ENCODE measurements around the gene KIAA0825. TPM values are rescaled to one million over a fixed set of nuclear protein-coding genes. Genes with fewer than 3 reads are reported as not detected.
"Not testable (repeated sequence)": the region's sequence is repeated elsewhere in the genome, so short reads cannot be mapped to it uniquely, and the experiment has no call there.

The KIAA0825 gene
- polyA plus RNA-seq, 4 donors = 4.1 to 5.9 (median 5.3) TPM

DNA sequence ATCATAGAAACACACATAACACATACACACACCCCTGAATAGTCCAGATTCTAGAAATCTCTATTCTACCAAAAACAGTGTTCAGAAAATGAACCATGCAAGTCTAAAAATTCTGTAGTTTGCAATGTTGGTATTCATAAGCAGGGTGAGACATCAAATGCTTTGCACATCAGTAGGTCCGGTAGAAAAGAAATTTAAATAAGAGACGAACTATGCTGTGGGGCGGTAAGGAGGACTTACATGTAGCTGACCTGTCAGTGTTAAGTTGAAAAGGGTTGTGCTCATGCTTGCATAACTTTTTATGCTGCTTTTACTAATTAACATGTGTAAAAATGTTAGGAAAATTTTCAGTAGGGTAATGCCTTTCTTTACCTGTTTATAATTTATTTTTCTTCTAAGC is 409.1 kb downstream of the KIAA0825 start:
- no peak for DNase-seq (ENCODE audit: low read depth in 4 of 4, low spot score in 3 of 4)

DNA sequence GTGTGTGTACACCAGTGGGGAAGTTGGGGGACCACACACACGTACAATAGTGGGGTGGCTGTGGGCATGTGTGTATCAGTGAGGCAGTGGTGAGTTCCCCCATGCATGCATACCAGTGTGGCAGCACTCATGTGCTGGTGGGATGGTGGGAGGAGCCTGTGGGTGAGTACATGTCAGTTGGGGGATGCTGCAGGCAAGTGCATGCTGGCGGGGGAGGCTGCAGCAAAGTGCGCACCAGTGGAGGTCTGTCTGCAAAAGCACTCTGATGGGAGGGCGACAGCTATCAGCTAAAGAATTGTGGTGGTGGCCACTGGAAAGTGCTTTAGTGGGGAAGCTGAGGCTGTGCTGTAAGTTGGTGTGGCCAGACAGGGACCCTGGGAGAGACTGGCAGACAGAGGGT is 418.8 kb downstream of the KIAA0825 start:
- DNase-seq (ENCODE audit: low read depth in 4 of 4, low spot score in 3 of 4) = no peak

DNA sequence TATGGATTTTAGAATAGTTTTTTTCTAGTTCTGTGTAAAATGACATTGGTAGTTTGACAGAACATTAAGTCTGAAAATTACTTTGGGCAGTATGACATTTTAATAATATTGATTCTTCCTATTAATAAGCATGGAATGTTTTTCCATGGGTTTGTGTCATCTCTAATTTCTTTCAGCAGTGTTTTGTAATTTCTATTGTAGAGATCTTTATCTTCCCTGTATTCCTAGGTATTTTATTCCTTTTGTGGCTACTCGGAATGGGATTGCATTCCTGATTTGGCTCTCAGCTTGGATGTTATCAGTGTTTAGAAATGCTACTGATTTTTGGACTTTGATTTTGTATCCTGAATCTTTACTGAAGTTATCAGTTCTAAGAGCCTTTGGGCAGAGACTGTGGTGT is 420.4 kb downstream of the KIAA0825 start:
- DNase-seq (ENCODE audit: low read depth in 4 of 4, low spot score in 3 of 4) = no peak

DNA sequence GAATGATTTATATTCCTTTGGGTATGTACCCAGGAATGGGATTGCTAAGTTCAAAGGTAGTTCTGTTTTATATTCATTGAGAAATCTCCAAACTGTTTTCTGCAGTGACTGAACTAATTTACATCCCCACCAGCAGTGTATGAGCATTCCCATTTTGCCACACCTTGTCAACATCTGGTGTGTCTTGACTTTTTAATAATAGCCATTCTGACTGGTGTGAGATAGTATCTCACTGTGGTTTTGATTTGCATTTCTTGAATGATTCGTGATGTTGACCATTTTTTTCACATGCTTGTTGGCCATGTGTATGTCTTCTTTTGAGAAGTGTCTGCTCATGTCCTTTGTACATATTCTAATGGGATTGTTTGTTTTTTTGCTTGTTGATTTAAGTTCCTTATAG is 421.5 kb downstream of the KIAA0825 start:
- DNase-seq (ENCODE audit: low read depth in 4 of 4, low spot score in 3 of 4) = no peak

DNA sequence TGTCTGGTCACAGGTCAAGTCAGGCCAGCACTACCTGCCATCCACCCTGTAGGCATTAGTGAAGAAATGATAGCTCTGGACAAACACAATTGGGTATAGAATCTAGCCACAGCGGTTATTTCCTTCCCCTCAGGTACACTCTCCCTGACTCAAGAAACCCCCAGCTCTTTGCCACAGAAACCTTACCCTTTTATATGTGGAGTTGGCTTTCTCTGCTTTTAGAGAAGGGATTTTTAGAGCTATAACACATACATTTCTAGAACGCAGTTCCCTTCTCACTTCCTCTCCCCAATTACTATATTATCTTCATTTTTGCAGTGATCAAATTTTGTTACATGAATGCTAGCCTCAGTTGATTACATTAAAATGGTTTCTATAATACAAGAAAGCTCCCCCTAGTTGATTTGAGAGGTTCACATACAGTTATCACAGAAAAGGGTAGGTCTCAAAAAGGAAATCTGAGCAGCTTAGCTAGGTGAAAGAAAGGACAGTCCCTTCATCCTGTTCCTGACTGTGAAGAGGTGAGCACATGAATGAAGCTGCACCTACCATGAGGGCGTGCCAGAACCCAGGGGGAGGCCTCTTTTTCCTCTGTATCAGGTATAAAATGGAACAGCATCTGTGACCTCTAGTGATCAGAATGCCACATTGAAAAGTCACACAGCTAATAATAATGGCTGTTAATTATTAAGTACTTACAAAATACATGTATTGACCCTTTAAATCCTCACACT is 425.6 kb downstream of the KIAA0825 start:
- DNase-seq (ENCODE audit: low read depth in 4 of 4, low spot score in 3 of 4) = no peak

DNA sequence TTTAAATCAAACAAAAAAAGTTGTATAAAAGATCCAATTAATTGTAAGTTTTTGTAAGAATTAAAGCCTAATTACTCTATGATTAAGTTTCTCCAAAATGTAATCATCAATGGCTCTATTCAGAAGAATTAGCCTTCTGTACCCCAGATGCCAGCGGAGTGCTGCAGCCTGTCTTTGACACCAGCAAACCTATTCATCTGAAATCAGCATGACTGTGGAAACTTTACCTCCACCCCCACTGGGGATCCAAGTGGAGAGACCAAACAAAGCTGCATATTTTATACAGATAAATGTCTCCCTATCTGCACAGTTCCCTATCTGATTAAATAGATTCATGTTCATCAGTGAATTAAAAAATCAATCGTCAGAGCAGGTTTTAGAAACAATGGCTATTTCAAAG is 426.8 kb downstream of the KIAA0825 start:
- no peak for DNase-seq (ENCODE audit: low read depth in 4 of 4, low spot score in 3 of 4)

DNA sequence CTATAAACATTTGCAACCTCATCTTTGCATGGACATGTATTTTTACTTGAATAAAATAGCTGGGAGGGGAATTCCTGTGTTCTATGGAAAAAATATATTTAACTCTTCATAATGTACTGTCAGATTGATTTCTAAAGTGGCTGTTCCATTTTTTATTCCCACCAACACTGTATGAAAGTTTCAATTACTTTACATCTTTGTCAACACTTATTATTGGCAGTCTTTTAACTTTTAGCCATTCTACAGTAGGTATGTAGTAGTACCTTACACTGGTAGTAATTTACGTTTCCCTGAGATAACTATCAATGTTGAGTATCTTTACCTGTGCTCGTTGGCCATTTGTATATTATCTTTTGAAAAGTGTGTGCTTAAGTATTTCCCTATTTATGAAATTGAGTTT is 429.7 kb downstream of the KIAA0825 start:
- no peak for DNase-seq (ENCODE audit: low read depth in 4 of 4, low spot score in 3 of 4)

DNA sequence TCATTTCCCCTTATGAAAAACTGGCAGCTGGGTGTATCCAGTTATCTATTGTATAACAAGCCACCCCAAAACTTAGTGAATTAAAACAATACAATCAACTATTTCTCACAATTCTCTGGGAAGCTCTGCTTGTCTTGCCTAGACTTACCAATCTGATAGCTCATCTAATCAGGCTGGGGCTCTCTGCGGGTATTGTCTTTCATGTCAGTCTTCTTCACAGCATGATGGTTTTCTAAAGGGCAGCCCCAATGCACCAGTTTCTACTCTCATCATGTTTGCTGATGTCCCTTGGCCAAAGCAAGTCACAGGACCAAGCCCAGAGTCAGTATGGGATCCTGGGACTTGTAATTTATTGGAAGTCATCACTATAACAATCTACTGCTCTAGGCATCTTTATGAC is 433.5 kb downstream of the KIAA0825 start:
- no peak for DNase-seq (ENCODE audit: low read depth in 4 of 4, low spot score in 3 of 4)

DNA sequence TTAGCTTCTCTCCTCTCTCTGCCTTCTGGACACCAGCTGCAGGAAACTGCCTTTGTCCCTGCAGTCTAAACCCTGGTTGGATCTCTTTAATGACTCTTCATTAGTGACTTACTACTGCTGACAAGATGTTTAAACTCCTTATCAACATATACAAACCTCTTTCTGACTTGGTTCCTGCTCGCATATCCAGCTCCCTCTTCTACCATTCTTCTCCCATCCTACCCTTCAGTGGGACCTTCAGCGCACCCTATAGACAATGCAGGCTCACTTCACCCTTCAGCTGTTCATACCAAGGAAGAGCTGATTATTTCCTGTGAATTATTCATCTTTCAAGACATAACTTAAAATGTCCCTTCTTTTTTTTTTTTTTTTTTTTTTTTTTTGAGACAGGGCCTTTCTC is 436.5 kb downstream of the KIAA0825 start:
- DNase-seq (ENCODE audit: low read depth in 4 of 4, low spot score in 3 of 4) = no peak

DNA sequence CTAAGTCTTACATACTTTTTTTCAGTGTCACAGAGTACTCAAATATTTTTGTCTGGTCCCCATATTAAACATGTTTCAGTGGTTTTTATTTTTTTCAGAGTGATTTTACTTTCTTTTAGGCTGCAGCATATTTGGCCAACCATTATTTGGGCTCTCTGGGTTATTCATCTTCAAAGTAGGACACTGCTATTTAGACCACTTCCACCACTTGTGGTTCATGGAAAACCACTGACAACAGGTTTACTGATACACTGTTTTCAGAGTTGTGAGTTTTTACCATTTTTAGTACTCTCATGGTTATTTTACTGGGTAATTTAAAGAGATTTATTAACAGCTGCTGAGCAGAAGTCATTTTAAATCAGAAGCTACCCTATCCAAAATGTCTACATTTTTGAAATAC is 437.6 kb downstream of the KIAA0825 start:
- DNase-seq (ENCODE audit: low read depth in 4 of 4, low spot score in 3 of 4) = no peak

DNA sequence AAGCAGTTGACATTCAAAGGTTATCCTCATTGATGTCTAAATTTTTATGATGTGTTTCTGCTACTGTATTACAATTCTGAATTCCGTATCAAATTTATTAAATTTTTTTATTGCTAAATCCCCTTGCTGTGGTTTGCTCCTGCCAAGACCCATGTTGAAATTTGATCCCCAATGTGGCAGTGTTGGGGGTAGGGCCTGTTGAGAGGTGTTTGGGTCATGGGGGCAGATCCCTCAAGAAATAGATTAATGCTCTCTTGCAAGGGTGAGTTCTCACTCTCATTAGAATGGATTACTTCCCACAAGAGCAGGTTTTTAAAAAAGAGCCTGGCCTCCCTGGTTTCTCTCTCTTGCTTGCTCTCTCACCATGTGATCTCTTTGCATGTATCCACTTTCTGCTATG is 442.5 kb downstream of the KIAA0825 start:
- no peak for DNase-seq (ENCODE audit: low read depth in 4 of 4, low spot score in 3 of 4)

DNA sequence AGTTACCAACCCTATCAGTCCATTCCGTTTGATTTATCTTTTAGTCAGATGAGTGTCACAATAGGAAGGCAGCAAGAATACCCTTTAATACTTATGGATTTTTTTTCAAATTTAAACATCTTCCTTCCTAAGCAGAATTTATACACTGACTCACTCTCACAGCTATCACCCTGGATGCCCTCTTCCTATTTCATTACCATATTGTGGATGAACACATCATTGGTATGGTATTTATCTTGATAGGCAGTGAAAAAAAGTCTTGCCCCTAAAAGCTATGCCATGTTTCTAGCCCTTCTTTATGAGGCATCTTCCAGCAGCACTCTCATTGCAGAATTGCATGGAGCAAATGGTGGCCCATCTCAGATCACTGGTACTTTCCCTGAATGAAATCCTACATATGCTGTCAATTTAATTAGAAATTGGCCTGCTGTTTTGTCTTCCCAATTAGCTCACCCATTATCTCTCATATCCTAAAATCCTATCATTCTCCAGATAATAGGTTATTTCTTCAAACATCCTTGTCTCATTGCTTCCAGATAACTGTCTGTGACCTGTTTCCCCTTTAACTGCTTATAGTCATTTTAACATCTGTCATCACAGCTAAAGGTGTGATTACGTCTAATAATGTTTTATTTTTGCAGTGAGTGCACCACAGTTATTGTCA is 443.5 kb downstream of the KIAA0825 start:
- no peak for DNase-seq (ENCODE audit: low read depth in 4 of 4, low spot score in 3 of 4)

DNA sequence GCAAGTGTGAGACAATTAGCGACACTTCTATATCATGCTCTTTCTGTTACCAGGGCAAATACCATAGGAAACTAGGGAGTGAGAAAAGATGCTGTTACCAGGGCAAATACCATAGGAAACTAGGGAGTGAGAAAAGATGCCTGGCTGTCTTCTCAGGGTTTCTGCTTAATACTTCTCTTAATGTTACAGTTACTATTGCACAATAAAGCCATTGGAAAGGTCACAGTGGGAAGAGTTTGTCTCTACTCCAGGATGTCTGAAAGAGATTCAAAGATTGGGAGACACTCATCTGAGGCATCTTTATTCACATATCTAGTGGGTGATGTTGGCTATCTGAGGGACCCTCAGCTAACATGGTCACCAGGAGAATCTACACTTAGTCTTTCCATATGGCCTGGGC is 445.3 kb downstream of the KIAA0825 start:
- no peak for DNase-seq (ENCODE audit: low read depth in 4 of 4, low spot score in 3 of 4)

DNA sequence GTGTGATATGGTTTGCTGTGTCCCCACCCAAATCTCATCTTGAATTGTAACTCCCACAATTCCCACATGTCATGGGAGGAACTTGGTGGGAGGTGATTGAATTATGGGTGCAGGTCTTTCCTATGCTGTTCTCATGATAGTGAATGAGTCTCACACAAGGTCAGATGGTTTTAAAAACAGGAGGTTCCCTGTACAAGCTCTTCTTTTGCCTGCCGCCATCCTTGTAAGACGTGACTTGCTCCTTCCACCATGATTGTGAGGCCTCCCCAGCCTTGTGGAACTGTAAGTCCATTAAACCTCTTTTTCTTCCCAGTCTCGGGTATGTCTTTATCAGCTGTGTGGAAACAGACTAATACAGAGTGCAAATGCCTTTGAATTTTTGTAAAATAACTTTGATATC is 447.3 kb downstream of the KIAA0825 start:
- not testable (repeated sequence) for DNase-seq (ENCODE audit: low read depth in 4 of 4, low spot score in 3 of 4)

DNA sequence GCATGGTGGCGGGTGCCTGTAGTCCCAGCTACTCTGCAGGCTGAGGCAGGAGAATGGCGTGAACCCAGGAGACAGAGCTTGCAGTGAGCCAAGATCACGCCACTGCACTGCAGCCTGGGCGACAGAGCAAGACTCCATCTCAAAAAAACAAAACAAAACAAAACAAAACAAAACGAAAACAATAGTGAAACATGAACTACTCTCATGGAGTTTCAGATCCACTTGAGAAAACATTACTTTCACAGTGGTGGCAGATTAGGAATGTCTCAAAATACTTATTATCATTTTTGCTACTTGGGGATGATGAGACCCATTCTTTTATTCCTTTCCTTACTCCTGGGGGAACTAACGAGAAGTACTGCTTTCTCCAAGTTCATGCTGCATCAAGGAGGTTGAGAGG is 448.2 kb downstream of the KIAA0825 start:
- not testable (repeated sequence) for DNase-seq (ENCODE audit: low read depth in 4 of 4, low spot score in 3 of 4)

DNA sequence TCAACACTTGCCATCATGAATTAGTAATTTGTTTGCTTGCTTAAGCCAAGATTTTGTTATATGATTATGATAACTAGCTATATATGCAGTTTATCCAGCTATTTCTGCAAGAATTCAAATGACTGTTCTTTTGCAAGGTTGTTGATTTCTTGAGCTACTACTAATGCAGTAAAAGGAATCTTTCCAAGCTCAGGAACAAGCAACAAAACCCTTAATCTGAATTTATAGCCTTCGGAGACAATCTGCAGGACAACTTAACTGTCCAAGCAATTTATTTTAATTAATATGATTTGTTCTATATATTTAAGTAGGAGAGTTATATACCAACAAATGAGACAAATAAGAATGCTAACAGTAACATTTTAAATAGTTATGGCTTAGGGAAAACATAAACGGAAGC is 450.3 kb downstream of the KIAA0825 start:
- DNase-seq (ENCODE audit: low read depth in 4 of 4, low spot score in 3 of 4) = no peak

DNA sequence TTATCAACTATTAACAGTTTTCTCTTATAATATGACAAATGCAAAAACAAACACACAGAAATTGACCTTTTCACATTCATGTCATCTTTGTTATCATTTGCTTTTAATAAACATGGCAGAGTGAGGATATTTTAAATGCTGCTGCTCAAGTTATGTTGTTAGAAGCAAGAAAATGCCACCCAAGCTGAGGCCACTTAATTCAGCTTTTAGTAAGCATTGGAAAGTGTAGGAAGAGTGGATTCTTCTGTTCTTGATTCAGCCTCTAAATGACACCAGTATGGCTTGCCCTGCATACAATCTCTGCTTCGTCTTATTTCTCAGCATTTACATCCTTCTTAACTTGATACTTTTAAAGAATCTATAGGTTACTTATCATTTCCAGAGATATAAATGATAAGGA is 456.6 kb downstream of the KIAA0825 start:
- DNase-seq (ENCODE audit: low read depth in 4 of 4, low spot score in 3 of 4) = no peak

DNA sequence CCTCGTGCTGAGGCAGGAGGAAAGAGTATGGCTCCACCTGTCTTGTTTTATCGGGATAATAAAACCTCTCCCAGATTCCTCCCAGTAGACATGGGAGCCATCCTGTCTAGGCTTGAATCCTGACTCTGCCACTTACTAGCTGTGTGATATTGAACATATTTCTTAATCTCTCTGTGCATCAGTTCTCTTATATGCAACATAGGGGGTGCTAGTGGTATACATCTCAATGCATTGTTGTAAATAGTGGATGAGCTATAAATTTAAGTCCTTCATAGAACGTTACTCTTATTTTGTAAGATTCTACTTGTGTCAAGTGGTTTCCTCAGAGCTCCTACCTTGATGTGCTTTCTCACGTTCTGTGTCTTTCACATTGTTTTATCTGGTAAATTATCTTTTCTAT is 459.3 kb downstream of the KIAA0825 start:
- DNase-seq (ENCODE audit: low read depth in 4 of 4, low spot score in 3 of 4) = no peak

DNA sequence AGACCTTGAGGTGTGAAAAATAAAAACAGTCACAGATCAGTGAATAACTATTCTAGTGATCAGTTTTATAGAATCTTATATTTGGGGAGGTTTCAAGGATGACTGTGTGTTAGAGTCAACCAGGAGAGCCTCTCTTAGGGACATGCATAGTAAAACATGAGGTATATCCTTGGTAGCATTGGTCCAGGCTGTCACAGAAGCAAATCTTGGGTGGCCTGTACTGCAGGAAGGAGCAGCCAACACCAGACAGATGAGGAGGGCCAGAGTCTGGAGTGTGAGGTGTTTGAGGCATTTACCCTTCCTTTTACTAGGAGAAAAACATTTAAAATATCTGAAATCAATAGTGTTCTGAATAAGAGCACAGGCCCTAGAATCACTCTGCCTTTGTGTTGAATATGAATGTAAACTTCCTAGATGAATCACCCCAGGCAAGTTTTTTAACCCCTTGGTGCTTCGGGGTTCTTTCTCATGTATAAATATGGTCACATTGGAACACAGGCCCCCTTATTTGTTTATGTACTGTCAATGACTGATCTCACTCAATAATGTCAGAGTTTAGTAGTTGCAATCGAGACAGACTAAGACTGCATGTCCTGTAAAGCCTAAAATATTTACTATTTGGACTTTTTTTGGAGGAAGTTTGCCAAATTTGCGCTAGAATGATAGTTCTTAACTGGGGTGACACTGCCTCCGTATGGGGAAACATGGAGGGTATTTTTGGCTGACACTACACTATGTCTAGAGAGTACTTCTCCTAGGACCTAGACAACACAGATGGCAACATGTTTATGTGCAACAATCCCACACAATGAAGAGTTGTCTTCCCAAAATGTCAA is 460.5 kb downstream of the KIAA0825 start:
- DNase-seq (ENCODE audit: low read depth in 4 of 4, low spot score in 3 of 4) = no peak

DNA sequence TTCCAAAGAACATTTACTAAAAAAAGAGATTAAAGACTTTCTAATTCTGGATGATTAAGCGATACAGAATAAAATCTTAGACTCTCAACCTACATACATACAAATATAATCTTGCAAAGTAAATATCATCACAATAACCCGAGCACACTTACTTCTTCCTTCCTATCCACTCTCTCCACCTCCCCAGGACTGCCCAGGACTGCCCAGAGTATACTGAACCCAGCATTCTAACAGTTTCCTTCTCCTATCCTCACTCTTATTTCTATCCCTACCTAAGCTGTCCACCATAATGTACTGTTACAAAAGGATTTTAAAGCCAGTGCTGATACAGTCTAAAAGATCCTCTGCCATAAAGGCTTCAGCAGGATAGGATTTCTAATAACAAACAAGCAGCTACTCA is 463.7 kb downstream of the KIAA0825 start:
- DNase-seq (ENCODE audit: low read depth in 4 of 4, low spot score in 3 of 4) = no peak

DNA sequence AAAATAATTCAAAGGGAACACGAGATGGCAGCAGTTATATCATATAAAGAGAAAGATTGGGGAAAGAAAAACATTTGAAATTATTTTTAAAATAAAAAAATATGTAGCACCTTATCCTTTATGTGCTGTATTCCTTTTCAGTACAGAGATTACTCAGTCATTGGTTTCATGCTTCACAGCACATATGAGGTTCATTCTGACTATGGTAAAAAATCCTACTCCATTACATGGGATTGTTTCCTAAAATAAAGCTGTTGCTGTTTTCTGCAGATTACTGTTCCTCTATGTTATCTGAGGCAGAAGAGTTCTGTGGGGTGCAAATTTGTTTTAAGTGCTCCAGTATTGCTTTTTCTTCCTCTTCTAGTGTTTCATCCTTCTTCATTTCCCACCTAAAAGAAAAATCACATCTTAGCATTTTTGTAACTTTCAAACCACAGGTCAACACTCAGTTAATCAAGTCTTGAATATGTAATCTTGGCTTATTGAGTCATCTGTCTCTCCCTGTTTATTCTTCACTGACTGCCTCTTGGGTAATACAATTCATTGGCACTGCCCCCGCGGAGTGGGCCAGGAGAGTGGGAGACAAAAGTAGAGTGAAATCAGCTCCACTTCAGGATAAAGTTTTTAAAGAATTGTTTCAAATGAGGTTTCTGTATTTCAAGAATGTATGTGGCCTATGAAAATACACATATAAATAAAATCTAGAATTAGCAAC is 464.5 kb downstream of the KIAA0825 start:
- DNase-seq (ENCODE audit: low read depth in 4 of 4, low spot score in 3 of 4) = no peak

Data from left renal pelvis (tissue), 4 donors.